Fibroblast of skin of right quadriceps (primary cell): Measurements from ENCODE around the gene DEPDC7.
"Not testable (repeated sequence)": the region's sequence is repeated elsewhere in the genome, so short reads cannot be mapped to it uniquely, and the experiment has no call there.

Source experiments
- DNase-seq: peaks from one replicate; pipeline ENCODE4 v3.0.0-alpha.2; 2013

The DEPDC7 gene

DNA sequence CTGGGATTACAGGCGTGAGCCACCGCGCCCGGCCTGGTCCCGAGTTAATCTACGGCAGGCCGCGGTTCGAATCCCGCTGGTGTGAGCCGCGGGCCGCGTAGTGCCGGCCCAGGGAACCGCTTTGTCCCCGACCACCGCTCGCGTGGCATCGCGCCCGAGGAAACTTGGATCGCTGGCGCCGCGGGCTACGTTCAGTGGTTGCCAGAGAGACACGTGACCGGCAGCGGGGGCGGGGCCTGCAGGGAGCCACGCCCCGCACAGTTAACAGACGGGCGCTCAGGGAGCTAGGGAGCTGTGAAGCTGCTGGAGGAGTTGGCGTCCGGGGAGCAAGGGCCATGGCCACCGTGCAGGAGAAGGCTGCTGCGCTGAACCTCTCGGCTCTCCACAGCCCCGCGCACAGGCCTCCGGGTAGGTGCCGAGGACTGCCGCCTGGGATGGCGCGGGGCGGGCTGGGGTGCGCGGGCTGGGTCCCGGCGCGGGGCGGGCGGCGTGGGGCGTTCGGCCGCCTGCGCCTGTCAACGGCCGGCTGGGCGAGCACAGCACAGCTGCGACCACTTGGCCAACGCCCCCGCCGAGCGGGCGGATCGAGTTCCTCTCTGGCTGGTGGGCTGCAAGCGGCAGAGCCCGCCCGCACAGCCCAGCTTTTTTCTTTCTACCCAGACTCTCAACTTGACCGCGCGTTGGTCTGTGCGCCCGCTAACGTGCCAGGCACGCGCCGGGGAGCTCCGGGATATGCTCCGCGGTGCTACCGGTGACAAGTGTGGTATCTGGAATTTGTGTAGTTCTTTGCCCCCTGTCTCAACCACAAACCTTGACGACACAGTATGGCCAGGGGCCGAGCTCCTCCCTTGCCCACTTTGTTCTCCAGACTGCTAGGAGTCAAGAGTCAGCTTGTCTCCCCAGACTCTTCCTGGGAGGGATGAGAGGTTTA, at the start of gene DEPDC7:
Gene DEPDC7 (plus strand): TSS at position 258 of the 931 bp plus-strand sequence. CDS start 78 bp downstream, at position 336.
- peak; percentile 89 for DNase-seq

DNA sequence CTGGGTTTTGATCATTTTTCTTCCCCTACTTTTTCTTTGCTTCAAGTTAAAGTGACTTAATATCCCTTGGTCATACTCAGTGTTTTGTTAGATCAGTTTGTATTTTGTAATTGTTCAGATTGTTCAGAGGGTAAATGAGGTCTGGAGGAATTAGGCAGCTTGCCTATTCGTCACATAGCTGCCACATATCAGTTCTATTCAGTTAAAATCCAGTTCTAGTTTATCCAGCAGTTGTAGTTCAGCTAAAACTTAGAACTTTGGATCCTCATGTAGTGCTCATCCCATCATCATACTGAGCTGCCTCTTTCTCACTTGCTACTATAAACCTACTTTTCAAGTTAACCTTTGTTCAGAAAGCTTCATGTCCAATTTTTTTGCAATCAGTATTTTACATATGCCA, 47.1 kb upstream of the DEPDC7 start:
- DNase-seq = no peak

DNA sequence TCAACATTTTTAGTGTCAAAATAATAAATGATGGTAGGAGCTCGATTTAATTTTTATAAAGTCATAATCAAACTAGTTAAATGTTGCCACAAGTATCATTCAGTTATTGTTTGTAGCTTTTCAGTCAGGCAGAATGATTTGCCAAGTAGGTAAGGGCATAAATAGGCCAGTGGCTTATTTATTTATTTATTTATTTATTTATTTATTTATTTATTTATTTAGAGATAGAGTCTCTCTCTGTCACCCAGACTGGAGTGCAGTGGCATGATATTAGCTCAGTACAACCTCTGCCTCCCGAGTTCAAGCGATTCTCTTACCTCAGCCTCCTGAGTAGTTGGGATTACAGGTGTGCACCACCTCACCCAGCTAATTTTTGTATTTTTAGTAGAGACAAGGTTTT, 43.4 kb upstream of the DEPDC7 start:
- DNase-seq = not testable (repeated sequence)

DNA sequence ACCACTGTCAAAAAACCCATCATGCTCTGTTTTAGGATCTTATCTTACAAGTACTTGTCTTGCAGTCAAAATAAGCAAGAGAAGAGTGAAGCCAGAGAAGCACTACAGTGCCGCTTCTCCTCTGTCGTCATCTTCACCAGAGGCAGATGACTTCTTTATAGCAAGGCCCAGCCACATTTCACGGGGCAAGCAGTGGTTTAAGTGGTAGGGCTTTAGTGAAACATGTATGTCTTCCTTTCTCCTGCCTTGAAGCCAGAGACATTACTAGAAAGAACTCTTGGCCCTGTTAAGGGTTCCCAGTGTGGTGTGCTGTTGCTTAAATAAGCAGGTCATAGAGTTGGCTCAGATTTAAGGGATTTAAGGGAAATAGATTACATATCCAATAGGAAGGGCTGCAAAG, 42.9 kb upstream of the DEPDC7 start:
- DNase-seq = no peak

DNA sequence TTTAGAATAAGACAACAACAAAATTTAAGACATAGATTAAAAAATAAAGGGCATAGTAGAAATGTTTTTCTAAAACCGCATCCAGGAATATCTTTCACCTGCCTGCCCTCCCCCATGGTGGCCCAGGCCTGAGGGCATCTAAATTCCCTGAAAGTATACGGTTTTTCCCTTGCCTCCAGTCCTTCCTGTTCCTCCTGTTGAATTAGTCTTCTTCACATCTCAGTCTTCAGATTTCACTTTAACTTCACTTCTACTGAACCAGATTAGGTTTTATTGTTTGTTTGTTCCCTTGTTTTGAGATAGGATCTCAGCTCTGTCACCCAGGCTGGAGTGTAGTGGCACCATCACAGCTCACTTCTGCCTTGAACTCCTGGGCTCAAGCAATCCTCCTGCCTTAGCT, 33.1 kb upstream of the DEPDC7 start:
- DNase-seq = no peak

DNA sequence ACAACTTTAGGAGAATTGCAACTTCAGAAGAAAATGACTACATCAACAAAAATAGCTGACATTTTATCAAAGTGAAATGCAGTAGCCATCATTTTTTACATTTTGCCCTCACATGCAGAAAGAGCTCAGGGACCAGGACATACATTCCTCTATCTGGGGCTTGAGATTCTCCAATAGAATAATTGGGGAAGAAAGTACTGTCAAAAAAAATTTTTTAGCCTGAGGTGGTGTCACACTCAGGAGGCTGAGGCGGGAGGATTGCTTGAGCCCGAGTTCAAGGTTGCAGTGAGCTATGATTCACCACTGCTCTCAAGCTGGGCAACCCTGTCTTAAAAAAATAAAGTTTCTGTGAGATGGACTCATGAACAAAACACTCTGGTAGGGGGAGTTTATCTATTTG, 32.2 kb upstream of the DEPDC7 start:
- no peak for DNase-seq

DNA sequence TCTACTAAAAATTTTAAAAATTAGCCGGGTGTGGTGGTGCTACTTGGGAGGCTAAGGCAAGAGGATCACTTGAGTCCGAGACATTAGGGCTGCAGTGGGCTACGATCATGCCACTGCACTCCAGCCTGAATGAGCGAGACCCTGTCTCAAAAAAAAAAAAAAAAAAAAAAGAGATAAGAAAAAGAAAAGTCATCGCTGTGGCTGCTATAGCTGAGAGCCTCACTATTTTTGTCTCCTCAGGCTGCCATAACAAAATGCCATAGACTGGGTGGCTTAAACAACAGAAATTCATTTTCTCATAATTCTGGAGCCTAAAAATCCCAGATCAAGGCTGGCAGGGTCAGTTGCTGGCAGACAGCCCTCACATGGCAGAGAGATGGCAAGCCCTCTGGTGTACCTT, 30.1 kb upstream of the DEPDC7 start:
- DNase-seq = no peak

DNA sequence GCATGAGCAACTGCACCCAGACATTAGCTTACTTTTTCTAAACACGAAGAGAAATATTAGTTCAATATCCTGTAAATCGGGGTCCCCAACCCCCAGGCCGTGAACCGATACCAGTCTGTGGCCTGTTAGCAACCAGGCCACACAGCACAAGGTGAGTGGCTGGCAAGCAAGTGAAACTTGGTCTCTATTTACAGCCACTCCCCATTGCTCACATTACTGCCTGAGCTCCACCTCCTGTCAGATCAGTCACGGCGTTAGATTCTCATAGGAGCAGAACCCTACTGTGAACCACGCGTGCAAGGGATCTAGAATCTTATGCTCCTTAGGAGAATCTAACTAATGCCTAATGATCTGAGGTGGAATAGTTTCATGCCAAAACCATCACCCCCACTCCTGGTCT, 27.8 kb upstream of the DEPDC7 start:
- DNase-seq = no peak

DNA sequence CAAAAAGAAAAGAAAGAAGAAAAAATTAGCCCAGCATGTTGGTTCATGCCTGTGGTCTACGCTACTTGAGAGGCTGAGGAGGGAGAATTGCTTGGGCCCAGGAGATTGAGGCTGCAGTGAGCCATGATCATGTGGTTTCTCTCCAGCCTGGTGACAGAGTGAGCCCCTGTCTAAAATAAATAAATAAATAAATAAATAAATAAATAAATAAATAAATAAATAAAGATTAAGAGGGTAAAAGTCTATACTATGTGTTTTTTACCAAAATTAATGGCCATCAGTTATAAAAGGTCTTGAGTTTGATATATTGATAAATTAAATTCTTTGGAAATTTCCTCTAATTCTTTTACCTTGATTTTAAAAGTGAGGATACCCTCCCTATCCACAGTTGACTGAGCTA, 25.2 kb upstream of the DEPDC7 start:
- no peak for DNase-seq

DNA sequence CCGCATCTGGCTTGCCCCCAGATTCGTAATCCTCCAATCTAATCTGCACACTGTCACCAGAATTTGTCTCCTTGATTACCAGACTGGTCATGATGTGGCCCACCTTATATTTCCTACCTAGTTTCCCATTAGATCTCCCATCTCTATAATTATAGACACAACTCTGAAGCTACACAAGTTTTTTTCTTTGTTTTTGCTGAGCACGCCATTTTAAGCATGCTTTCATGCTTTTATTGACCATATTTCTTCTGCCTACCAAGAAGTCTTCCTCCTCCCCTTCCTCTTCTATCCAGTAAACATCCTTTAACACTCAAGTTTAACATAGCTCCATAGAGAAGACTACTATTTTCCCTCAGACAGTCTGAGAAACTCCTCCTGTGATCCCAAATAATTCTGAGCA, 24.3 kb upstream of the DEPDC7 start:
- DNase-seq = no peak

DNA sequence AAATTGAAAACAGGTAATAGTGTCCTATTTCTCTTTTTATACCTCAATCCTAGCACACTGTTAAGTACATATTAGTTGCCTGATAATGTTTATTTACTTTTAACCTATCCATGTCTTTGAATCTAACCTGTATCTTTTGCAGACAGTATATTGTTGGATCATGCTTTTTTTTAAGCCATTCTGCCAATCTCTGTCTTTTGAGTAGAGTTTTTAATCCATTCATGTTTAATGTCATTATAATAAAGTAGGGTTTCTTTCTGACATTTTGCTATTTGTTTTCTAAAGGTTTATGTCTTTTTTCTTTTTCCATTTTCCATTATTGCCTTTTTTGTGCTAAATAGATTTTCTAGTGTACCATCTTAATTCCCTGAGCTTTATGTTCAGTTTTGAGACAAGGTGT, 23.8 kb upstream of the DEPDC7 start:
- DNase-seq = no peak

DNA sequence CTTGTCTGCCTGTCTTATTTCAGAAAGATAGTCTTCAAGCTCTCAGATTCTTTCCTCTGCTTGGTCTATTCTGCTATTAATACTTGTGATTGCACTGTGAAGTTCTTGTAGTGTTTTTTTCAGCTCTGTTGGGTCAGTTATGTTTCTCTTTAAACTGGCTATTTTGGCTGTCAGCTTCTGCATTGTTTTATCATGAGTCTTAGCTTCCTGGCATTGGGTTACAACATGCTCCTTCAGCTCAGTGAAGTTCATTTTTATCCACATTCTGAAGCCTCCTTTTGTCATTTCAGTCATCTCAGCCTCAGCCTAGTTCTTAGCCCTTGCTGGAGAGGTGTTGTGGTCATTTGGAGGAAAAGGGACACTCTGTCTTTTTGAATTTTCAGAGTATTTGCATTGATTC, 15.5 kb upstream of the DEPDC7 start:
- peak; percentile 86 for DNase-seq

DNA sequence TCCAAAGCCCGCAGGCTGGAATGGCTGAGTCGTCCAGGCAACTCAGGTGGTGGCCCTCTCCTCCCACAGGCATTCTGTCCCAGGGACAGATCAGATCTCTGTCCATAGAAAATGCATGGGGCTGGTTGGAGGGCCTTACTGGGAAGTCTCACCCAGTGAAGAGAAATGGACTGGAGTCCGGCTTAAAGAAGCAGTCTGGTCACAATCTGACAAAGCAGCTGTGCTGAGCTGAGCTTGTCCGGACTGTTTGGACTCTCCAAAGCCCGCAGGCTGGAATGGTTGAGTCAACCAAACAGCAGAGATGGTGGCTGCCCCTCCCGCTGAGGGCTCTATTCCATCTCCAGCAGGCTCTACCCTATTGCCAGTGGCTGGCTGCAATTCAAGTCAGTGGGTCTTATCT, 14.4 kb upstream of the DEPDC7 start:
- no peak for DNase-seq

DNA sequence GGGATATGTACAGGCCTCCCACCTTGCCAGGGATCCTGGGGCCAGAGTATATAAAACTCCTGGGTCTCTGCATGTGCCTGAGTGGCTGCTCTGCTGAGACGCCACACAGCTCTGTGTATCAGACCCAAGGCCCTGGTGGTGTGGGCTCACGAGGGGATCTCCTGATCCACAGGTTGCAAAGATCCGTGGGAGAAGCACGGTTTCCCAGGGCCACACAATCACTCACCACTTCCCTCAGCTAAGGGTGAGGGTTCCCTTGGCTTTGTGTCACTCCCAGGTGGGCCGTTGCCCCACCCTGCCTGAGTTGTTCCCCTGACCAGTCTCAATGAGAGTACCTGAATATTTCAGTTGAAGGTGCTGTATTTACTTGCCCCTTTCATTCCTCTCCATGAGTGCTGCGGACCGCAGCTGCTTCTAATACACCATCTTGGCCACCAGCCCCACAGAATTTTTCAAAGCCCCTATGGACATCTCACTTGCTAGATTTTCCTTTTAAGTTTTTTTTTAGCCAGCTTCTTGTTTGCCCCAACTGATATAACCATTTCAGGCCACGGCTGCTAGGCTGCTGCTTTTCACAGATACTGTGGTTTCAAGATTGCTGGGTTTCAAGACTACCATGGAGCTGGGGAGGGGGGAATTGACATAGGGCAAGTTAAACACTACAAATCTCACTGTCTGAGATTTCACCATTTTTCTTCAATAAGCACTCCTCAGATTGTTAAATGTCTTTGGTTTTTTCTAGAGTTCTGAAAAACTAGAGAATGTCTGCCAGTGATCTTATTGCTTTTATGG, 13.7 kb upstream of the DEPDC7 start:
- DNase-seq = no peak

DNA sequence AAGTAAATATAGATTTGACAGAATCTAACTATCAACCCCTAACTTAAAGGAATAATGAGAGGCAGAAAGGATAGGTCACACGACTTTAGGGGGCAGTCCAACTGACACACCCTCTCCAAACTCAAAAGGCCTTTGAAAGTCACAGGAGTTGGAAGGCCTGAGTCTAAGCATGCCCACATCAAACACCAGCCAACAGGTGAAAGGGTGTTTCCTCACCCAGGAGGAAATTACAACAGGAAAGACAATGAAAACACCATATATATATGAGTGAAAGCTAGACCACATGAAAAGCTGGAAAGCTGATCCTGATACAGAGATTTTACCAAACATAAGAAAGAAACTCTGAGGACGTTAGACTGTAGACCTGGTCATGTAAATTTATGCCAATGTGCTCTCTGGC, 10.5 kb upstream of the DEPDC7 start:
- no peak for DNase-seq

DNA sequence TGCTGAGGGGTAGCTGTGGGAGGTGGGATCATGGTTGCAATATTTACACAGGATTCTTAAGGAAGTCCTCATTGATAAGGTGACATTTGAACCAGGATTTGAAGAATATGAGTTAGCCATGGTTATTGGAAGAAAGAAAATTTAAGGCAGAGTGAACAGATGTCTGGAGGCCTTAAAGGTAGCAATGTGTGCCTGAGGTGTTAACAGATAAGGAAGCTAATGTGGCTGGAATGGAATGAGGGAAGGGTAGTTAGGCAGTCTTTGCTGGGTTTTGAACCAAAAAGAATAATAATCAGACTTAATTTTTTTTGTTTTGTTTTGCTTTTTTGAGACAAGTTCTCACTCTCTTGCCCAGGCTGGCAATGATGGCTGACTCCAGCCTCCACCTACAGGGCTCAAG, 9.7 kb upstream of the DEPDC7 start:
- no peak for DNase-seq

DNA sequence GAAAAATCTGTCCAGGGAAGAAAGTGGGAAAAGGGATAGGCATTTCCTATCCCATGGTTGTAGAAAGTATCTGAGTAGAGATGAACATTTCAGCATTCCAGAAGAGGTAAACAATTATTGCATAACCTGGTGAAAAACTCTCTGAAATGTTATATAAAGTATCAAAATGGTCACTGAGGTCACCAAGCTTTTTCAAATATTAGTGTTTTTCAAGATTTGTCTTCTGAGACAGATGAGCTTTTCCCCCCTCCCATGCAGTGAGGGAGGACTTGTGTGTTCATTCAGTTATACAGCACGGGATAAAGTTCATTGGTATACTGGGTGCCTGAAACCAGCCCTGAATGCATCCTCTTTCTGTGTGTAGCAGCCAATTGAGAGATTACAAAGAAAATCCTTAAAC, 1.9 kb upstream of the DEPDC7 start:
- DNase-seq = no peak

DNA sequence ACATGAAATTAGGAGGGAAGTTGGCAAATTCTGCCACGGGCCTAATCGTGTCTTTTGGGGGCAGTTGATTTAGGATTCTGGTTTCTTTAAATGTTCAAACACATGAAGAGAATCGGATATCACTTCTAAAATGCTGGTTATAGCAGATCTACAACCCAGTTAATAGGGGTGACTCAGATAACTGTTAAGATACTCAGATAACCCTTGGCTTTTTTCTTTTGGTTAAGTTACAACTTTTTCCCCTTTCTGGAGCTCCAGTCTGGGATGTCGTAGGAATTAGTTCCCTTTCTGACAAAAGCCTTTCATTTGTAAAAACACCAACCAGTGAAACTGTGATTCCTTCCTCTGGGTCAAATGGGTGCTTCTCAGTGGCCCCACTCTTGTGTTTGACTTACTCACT, 976 bp downstream of the DEPDC7 start:
- no peak for DNase-seq

DNA sequence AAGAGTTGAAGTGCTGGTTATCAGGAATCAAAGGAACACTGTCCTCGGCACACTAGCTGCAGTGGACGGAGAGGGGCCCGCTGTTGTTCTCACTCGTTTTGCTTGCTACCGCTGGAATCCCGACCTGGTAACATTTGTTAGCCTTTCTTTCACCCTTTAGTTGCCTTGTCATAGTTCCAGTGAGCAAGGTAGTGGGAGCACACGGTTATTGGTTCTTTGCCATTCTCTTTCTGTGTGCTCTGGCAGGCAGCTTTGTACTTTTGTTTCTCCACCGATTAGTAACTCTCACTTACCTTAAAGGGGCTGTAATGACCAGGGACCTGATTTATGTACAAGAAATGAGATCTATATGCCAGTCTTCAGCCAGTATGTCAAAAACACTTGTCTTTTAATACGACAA, 1.8 kb downstream of the DEPDC7 start:
- DNase-seq = no peak

DNA sequence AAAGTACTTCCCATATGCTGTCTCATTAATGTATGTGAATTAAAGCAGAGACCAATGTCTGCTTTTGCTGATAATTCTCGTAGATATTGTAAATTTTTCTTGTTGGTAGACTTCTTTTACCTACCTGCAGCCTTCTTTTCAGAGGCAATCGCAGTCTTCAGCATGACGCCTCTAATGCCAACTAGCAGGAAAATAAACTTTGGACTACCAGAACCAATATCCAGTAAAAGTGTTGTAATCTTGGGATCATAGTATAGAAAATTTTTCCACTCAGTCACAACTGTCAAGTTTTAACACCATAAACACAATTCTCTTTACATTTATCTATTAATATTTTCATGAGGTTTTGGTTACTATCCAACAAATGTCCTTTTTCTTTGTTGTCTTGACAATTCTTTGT, 2.3 kb downstream of the DEPDC7 start:
- no peak for DNase-seq

DNA sequence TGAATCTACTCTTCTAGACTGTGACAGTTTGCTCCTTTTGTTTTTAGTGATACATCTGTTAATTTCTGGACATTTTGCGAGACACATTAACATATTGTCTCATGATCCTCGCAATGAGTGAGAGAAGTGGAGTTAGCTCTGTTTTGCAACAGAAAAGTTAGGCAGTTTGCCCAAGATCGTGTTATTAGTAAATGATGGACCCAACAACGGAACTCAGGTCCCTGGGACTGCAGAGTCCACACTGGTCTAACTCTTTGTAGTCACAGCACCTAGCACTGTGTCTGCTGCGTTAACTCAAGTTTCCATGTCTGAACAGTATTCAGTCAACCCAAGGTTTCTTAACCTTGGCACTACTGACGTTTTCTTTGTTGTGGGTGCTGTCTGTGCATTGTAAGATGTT, 3.2 kb downstream of the DEPDC7 start:
- DNase-seq = no peak

DNA sequence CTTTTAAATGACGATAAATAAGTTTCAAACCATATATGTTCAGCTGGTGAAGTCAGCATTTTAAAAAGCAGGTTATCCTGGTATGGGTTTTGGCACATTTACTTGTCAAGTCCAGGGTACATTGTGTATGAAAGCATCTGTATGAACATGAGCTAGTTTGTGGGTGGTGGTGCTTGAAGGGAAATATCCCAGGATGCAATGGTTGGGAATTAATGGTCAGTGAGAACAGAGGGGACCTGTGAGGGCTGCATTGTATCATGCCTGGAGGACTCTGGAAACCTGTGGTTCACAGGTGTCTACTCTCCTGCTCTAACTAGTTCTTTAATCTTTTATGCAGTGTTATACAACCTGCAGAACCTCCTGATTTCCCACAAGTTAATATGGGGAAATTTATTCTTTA, 5.8 kb downstream of the DEPDC7 start:
- DNase-seq = no peak

DNA sequence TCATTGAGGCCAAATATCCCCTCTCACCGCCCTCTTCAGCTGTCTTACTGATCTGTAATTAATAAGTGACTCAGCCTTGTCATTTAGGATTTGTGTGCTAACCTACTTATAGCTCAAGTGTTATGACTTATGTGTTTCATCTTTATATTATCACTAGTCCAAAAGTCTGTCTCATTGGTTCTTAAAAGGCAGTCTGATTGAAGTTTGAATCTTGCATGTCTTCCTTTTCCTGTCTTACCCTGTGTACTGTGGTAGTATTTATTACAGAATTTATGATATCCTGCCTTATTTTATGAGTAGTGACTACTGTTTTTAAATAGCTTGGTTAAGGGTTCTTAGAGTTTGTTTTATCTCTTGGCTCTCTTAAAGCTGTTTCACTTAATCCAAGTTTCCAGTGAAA, 6.3 kb downstream of the DEPDC7 start:
- no peak for DNase-seq

DNA sequence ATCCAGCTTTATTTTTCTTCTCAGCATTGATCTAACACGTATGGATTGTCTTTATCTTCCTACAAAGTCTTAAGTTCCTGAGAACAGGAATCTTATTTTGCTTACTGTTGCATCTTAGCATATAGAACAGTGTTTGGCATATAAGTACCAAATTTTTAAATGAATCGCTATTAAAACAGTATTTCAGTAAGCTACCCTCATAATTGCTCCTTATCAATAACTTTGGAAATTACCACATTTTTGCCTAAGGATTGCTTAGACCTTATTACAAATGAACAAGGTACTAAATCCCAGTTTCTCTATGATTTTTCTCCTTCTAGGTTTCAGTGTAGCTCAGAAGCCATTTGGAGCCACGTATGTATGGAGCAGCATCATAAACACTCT, 9.7 kb downstream of the DEPDC7 start:
- no peak for DNase-seq
